Measurements from ENCODE around the gene DTNBP1. TPM values are rescaled to one million over a fixed set of nuclear protein-coding genes. Genes with fewer than 3 reads are reported as not detected.

DTNBP1 gene
- total RNA-seq (2016; rRNA removed; fragmentation: Illumina TruSeq; extraction: Trizol) (6.6 and 12.7 TPM in 2 replicates), polyA plus RNA-seq (2011; rRNA removed) (19.1 and 23.6 TPM in 2 replicates), polyA minus RNA-seq (2011; rRNA and poly(A)+ RNA removed; ENCODE audit: low replicate concordance) (13.1 and 15.6 TPM in 2 replicates), Bru-seq, nascent RNA (percentile 69 among the genes with signal in this experiment), BruChase-seq, experiment 1, labeled RNA remaining after a 6-hour chase (percentile 50 among the genes with signal in this experiment), BruChase-seq, experiment 2, labeled RNA remaining after a 2-hour chase (percentile 53 among the genes with signal in this experiment)
- 4.0 and 6.3 TPM in 2 replicates for total RNA-seq (2016; cell fraction: cytosol; rRNA removed; fragmentation: Illumina TruSeq; extraction: Trizol; ENCODE audit: low read depth)
- total RNA-seq (2016; cell fraction: insoluble cytoplasmic fraction; rRNA removed; fragmentation: Illumina TruSeq; extraction: Trizol) = 7.4 and 13.1 TPM in 2 replicates
- 7.6 and 10.7 TPM in 2 replicates for total RNA-seq (2016; cell fraction: membrane; rRNA removed; fragmentation: Illumina TruSeq; extraction: Trizol)
- 9.5 and 10.2 TPM in 2 replicates for total RNA-seq (2016; cell fraction: nucleus; rRNA removed; fragmentation: Illumina TruSeq; extraction: Trizol)
- 14.8 and 15.9 TPM in 2 replicates for polyA plus RNA-seq (2011; cell fraction: cytosol; rRNA removed)
- polyA plus RNA-seq (2011; cell fraction: nucleus; rRNA removed) = 10.7 and 11.1 TPM in 2 replicates
- 7.9 and 12.4 TPM in 2 replicates for polyA plus RNA-seq (2012)
- 6.9 and 8.6 TPM in 2 replicates for polyA plus RNA-seq (2016; cell fraction: cytosol; fragmentation: Illumina TruSeq; extraction: Trizol; ENCODE audit: low read depth)
- polyA plus RNA-seq (2016; cell fraction: insoluble cytoplasmic fraction; fragmentation: Illumina TruSeq; extraction: Trizol; ENCODE audit: low read depth) = 21.9 and 26.4 TPM in 2 replicates
- 12.4 and 13.5 TPM in 2 replicates for polyA plus RNA-seq (2016; cell fraction: membrane; fragmentation: Illumina TruSeq; extraction: Trizol; ENCODE audit: low read depth)
- 13.9 and 16.8 TPM in 2 replicates for polyA plus RNA-seq (2016; cell fraction: nucleus; fragmentation: Illumina TruSeq; extraction: Trizol; ENCODE audit: insufficient read depth, low read depth)
- polyA minus RNA-seq (2011; cell fraction: cytosol; rRNA and poly(A)+ RNA removed) = 7.1 and 7.2 TPM in 2 replicates
- 7.9 and 9.2 TPM in 2 replicates for polyA minus RNA-seq (2011; cell fraction: nucleus; rRNA and poly(A)+ RNA removed)
- long read RNA-seq, experiment 1, transcript DTNBP1-202 (10 exons, 1,403 nt) = major isoform, 9 of 21 reads
- long read RNA-seq, experiment 1, partial matches to known transcripts = 3 of 21 reads
- long read RNA-seq, experiment 1, other reads (novel, unspliced or antisense) = 9 of 21 reads
- long read RNA-seq, experiment 2, partial matches to known transcripts = 17 of 38 reads
- long read RNA-seq, experiment 2, other reads (novel, unspliced or antisense) = 21 of 38 reads

DNA sequence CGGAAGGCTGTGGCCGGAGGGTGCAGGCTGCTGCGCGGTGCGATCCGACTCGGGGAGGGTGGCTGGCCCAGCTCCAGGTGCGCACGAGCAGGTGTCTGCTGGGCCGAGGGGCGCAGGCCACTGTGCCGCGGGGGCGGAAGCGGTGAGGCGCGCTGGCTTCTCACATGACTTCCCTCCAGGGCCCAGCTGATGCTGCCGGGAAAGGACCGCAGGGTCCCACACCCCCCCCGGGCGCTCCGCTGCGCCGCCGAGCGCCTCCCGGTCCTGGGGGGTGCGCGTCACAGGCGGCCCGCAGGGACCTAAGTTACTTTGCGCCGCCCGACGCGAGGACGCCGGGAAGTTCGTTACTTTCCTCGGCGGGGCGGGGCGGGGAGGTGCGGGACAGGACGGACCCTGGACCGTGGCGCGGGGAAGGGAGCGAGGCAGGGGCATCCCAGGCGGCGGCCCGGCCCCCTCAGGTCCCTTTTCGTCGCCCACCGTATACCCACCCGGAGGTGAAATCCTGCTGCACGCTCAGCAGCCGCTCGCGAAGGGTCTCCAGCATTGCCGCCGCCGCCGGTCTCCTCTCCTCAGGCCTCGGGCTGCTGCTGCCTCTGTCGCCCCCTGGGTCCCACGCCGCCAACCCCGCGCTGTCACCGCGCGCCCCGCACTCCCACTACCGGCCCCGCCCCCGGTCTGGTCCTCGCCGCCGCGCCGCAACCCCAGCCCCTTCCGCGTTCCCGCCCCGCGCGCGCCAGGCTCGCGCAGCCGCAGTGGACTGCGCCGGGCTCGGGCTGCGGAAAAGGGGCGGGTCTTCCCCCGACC, at the start of gene DTNBP1:
Gene DTNBP1 (minus strand): TSS at position 703 of the 804 bp plus-strand sequence. CDS start 159 bp downstream, at position 544.
- no TSS peak for BruUV-seq (replicated peaks)
- peaks cover 18% of the 10 kb centered on the region for H3K4me1 ChIP-seq (ENCODE audit: insufficient read depth, low read length)
- intact Hi-C loops (cut with micrococcal nuclease; ENCODE audit: unreplicated experiment) (no loop called here), in situ Hi-C loops (cut with HindIII; ENCODE audit: extremely low pct_ligation_motif_present, low pct_unique_long_range_greater_than_20kb) (no loop called here)
- WGBS (ENCODE audit: low lambda C conversion rate) = 1% methylated on average over 39 of the region's 98 CpGs
- ATAC-seq (peak; percentile 89), DNase-seq (ENCODE audit: low spot score) (peak; percentile 58), FAIRE-seq (no peak)
- H3K4me3 ChIP-seq (replicated peaks in 1 of 3; ENCODE audit: insufficient read depth in 1 of 3, low read depth in 2 of 3, low read length in 3 of 3) = peak within 1 kb of the TSS; percentile 63 to 87 (median 83)
- H3K4me2 ChIP-seq (ENCODE audit: low read depth, low read length) = peak within 1 kb of the TSS; percentile 74
- H2AFZ ChIP-seq (ENCODE audit: low read length) = peak within 1 kb of the TSS; percentile 88
- peak within 1 kb of the TSS; percentile 71 for H3K9ac ChIP-seq (ENCODE audit: insufficient read depth, low read depth, low read length)
- no peaks in the 10 kb centered on the region for H3K9me3 ChIP-seq (ENCODE audit: low read length)
- ChIA-PET POLR2A (interaction anchor here (1.5 kb wide), 1 partner anchor 467 kb away, joined by 7 read pairs; the partner anchor contains the start of gene MYLIP), CTCF (ENCODE audit: low intra/inter-chr PET ratio, low total read pairs) (no interaction called here)
- no peaks in the 10 kb centered on the region for H4K20me1 ChIP-seq (ENCODE audit: insufficient read depth, low read length)
- peak within 1 kb of the TSS; percentile 39 for H3K27ac ChIP-seq (ENCODE audit: extremely low read length, insufficient read depth, low read length)
- no peaks in the 10 kb centered on the region for H3K79me2 ChIP-seq (ENCODE audit: insufficient read depth, low read length)
- 0 out of 5 replicates have a peak, but pooled peaks cover 0 to 5% of the 10 kb centered on the region in 2 experiments for H3K36me3 ChIP-seq (replicated peaks in 1 of 2; ENCODE audit: control insufficient read depth in 1 of 2, insufficient read depth in 2 of 2, low read length in 2 of 2)
- peaks cover 0 to 7% of the 10 kb centered on the region in 2 experiments; a peak in 3 of 5 replicates for H3K27me3 ChIP-seq (ENCODE audit: control insufficient read depth in 1 of 2, insufficient read depth in 2 of 2, low read length in 2 of 2)
- TF ChIP-seq BHLHE40 (IDR thresholded peaks at IDR 0.05; ENCODE audit: low read length) (peak; percentile 76), ZNF138 (CRISPR knock-in tag; IDR thresholded peaks at IDR 0.05; ENCODE audit: low read depth) (peak; percentile 84), ZNF326 (CRISPR knock-in tag; IDR thresholded peaks at IDR 0.05; ENCODE audit: borderline replicate concordance) (no peak), KAT7 (CRISPR knock-in tag; IDR thresholded peaks at IDR 0.05; ENCODE audit: borderline replicate concordance) (peak; percentile 73; the same call in 1 of the 2 replicates), ZNF572 (CRISPR knock-in tag; IDR thresholded peaks at IDR 0.05) (0 out of 2 replicates have a peak, but pooled peaks have one; percentile 44), ZNF496 (CRISPR knock-in tag; IDR thresholded peaks at IDR 0.05; ENCODE audit: insufficient replicate concordance) (no peak), SPEN (CRISPR knock-in tag; IDR thresholded peaks at IDR 0.05; ENCODE audit: low read depth) (peak; percentile 88), RCOR2 (CRISPR knock-in tag; IDR thresholded peaks at IDR 0.05) (0 out of 2 replicates have a peak, but pooled peaks have one; percentile 10), TAF15 (IDR thresholded peaks at IDR 0.05; ENCODE audit: low read depth, low read length, poor library complexity, severe bottlenecking) (no peak), ZNF850 (CRISPR knock-in tag; conservative IDR thresholded peaks at IDR 0.05) (peak; percentile 89; the same call in 1 of the 2 replicates), ZNF562 (CRISPR knock-in tag; IDR thresholded peaks at IDR 0.05; ENCODE audit: borderline replicate concordance) (no peak; the same call in 1 of the 2 replicates), SOX13 (IDR thresholded peaks at IDR 0.05) (no peak), SOX13 (CRISPR knock-in tag; conservative IDR thresholded peaks at IDR 0.05 in 1 of 2, IDR thresholded peaks at IDR 0.05 in 1 of 2) (peak in 1 of 2 experiments; percentile 34; a peak in 1 of 4 replicates), ZNF564 (CRISPR knock-in tag; IDR thresholded peaks at IDR 0.05) (peak; percentile 66), ZSCAN29 (CRISPR knock-in tag; conservative IDR thresholded peaks at IDR 0.05) (no peak)
- TF ChIP-seq, protein P1, sequence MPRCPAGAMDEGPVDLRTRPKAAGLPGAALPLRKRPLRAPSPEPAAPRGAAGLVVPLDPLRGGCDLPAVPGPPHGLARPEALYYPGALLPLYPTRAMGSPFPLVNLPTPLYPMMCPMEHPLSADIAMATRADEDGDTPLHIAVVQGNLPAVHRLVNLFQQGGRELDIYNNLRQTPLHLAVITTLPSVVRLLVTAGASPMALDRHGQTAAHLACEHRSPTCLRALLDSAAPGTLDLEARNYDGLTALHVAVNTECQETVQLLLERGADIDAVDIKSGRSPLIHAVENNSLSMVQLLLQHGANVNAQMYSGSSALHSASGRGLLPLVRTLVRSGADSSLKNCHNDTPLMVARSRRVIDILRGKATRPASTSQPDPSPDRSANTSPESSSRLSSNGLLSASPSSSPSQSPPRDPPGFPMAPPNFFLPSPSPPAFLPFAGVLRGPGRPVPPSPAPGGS (CRISPR knock-in tag; IDR thresholded peaks at IDR 0.05) = peak; percentile 87

Data from HepG2 (cell line).